NCI-H82 treated with DMSO at 0.1 percent for 48 hours (cell line): Measurements from ENCODE around the gene VARS2.
"Not testable (repeated sequence)": the region's sequence is repeated elsewhere in the genome, so short reads cannot be mapped to it uniquely, and the experiment has no call there.

ENCODE experiments used
- DNase-seq: peaks from one replicate; lab custom pipeline; 2025; ENCODE audit not compliant: unreplicated experiment; lab: John Stamatoyannopoulos, UW

VARS2 gene

GRCh38 chr6:30927080-30927479 is 13.0 kb downstream of the VARS2 start:
- not testable (repeated sequence) for DNase-seq

GRCh38 chr6:30928677-30929076 is 14.6 kb downstream of the VARS2 start:
- DNase-seq: no peak

- DNase-seq: no peak
Measured at GRCh38 chr6:30930506-30930905, 16.5 kb downstream of the VARS2 start.

GRCh38 chr6:30931272-30931671 is 17.2 kb downstream of the VARS2 start:
- no peak for DNase-seq

DNA sequence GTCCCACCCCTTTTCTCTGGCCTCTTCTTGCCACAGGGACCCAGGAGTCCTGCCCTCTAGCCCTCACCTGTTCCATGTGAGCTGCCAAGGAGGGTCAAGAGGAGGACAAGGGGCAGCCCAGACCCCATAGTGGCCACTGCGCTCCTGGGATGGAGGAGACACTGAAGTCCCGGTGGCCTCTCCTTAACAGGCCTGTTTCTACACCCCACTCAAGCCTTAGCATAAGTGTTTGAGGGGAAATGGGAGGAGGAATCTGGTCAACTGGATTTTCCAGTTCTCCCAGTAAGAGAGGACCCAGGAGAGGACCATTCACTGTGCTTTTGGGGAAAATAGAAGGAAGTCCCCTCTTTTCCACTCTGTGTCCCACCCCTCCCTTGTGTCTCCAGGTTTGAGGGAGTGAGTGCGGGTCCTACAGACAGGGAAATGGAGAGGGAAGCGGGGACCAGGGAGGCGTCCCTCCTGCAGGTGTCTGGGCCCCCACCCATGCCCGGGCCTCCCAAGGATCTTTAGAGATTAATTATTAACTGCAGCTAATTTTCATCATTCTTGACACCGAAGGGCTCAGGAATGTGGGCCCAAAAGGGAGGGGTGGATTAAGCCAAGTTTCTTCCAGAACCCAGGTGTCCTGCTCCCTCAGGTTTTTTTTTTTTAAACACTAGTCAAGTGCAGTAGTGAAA is 18.1 kb downstream of the VARS2 start, which contains the start of gene SFTA2:
Gene SFTA2 (minus strand): TSS at position 202 of the 677 bp plus-strand sequence. CDS start 74 bp downstream, at position 128.
- DNase-seq: no peak

- no peak for DNase-seq
Measured at GRCh38 chr6:30932665-30933365, 18.8 kb downstream of the VARS2 start.

DNA sequence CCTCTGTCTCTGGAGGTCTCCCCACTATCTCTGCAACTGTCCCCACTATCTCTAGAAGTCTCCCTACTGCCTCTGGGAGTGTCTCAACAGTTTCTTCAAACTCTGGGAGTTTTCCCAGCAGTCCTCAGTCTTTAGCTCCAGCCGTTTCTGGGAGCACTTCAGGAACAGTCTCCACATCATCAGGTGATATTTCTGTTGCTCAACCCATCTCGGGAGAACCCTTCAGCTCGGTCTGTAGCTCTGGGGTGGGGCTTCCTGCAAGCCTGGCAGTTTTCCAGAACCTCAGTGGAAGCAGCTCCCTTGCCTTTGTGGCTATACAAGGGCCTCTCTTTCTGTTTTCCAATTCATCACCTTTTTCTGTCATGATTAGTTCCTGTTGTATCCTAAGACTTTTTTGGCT is 21.0 kb downstream of the VARS2 start:
- DNase-seq: no peak

GRCh38 chr6:30937265-30937664 is 23.2 kb downstream of the VARS2 start:
- no peak for DNase-seq

GRCh38 chr6:30938730-30939129 is 24.7 kb downstream of the VARS2 start:
- DNase-seq: no peak

DNA sequence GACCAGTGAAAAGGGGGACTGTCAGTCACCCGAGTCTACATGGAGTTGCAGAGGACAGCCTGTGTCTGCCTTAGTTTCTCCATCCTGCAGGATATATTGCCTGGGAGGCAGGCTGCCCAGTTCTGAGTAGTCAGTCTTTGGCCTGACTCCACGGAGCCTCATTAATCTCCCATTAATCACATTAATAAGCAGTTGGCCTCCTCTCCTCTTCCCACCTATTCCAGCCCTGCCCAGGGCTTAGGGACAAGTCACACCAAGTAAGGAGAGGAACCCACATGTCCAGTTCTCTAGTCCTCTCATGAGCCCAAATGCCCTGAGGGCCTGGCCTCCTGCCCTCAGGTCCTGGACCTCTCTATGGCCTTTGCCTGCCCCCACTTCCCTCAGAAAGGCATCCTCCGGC is 25.4 kb downstream of the VARS2 start:
- DNase-seq: no peak

DNA sequence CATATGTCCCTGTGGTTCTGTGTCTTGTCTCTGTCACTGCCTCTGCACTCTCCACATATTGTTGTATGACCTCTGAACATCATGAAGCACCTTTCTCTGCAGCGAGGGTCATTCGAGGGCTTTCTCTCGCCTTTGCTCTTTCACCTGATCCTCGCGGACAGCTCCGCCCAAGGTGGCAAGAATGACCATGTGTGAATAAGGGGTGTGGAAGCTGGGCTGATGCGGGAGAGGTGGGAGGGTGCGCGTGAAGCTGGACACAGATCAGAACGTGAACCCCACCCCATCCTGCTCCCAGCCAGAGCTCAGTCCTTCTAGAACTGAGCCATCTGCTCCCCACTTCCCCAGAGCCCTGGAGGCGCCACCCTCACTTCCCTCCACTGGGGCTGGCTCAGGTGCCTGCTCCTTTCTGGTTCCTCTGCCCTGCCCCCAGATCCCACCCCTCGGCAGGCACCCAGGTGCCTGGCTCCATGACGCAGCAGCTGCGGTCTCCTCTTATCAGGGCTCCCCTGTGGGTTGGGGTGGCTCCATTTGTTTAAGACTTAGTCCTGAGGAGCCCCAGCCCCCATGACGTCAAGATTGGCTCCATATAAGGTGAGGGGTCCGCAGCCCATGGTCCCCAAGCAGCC is 26.4 kb downstream of the VARS2 start, which contains the start of gene MUCL3:
Gene MUCL3 (plus strand): TSS at position 613 of the 626 bp plus-strand sequence. CDS start 27 bp downstream, outside the sequence.
- DNase-seq: no peak

DNA sequence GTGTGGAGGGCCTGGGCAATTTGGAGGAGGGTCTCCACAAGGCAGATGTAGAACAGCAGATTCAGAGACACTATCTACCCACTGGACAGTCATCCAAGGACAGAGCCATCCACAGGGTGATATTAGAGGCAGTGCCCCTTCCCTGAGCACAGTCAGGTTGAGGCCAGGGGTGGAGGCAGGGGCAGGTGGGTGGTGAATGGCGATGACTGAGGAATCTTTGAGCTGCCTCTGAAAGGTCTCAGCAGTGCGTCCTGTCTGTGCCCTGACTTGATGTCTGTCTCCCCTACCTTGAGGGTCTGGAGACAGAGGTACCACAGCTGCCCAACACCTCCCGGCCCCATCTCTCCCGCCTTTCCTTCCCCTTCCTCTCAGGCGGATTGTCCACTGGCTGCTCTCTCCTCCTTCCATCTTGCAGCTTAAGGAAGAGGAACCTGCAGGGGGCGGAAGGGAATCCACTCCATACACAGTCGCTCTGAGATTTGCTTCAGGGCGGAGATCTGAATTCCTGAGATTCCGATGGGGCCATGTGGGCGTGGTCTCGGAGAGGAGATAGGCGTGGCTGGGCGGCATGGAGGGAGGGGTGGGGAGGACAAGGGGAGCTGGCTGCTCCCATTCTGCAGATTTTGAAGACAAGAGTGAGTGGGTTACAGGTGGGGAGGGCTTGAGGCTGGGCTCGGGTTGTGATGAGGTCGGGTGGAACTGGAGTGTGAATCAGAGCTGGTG is 28.5 kb downstream of the VARS2 start:
- peak; percentile 34 for DNase-seq

GRCh38 chr6:30944051-30944450 is 30.0 kb downstream of the VARS2 start:
- DNase-seq: no peak

DNA sequence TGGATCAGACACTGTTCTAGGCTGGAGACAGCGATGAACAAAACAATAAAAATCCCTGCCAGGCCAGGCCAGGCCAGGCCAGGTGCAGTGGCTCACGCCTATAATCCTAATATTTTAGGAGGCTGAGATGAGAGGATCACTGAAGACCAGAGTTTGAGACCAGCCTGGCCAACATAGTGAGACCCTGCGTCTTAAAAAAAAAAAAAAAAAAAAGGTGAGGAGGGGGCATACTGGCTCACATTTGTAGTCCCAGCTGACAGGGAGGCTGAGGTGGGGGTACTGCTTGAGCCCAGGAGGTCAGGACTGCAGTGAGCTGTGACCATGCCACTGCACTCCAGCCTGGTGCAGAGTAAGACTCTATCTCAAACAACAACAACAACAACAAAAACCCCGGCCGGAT is 31.2 kb downstream of the VARS2 start:
- DNase-seq: no peak

DNA sequence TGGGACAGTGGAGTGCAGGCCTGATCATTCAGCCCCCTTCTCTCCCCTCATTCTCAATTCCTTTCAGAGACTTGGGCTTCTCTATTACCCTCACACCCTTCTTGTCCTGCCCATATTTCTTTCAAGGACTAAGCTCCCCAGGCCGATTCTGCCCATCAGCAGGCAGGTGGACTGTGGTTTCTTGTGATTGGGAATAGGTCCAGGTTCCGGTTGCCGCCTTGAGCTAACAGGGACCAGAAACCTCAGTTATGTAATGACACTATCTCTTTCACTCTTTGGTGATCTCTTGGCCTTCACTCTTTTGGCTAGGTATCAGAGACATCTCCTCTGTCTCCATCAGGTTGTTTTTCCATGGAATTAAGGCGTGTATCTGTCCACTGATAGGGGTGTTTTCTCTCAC is 33.2 kb downstream of the VARS2 start:
- DNase-seq: no peak

GRCh38 chr6:30948811-30949210 is 34.8 kb downstream of the VARS2 start:
- DNase-seq: no peak

GRCh38 chr6:30951907-30952469 is 38.0 kb downstream of the VARS2 start:
- no peak for DNase-seq

DNA sequence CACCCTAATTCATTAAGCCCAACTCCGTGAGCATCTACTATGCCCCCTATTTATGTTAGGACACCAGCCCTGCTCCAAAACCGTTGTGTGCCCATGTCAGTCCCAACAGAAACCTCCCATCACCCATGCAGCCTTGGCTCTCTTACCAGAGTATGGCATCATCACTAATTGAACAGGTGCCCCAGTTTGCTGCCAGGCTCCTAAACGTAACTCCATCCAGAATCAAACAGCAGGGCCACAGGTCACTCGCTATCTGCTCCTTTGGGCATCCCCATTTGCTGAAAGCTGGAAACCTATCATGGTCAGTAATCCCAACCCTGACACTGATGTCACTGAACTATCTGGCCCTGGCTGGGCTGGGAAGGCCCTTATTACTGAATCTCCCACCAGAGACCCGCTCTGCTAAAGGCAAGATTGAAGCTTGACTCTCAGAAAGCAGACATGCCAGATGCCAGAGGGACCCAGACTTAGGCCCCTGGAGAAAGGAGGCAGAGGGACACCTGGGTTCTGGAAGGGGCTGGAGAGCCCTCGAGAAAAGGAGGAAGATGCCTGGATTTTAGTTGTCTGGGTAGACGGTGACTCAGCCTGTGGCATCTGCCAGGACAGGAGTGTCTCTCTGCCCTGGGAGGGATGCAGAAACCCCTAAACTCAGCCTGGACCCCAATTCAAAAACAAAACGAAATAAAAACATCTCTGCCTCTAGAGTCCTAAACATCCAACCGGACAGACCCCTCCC is 40.8 kb downstream of the VARS2 start:
- DNase-seq: no peak

DNA sequence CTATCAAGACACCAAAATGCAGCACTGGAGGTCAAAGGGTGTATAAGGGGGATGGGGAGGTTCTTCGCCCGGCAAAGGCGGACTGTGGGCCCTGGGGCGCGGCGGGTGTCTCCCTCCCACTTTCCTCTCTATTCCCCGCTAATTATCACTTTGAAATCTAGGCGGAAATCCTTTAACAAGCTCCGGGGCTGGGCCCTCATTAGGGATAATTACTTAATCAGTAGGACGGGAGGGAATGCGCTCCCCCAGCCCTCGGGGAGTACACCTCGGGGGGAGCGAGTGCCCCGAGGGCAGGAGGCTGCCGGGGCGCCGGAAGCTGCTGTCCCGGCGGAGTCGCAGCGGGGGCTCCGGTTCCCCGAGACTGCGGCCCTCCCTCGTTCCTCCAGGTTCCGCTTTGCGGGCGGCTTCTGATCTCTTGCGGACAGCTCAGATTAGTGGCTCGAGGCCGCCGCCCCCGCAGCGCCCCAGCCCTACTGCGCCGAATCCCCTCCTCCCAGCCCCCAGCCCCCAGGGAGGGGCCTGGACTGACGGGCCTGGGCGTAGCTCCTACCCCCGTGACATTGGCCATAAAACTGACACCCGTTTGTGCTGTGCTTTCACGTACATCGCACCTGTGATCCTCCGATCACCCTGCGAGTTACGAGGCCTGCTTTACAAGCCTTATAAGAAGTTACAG is 41.5 kb downstream of the VARS2 start:
- DNase-seq: peak; percentile 14

DNA sequence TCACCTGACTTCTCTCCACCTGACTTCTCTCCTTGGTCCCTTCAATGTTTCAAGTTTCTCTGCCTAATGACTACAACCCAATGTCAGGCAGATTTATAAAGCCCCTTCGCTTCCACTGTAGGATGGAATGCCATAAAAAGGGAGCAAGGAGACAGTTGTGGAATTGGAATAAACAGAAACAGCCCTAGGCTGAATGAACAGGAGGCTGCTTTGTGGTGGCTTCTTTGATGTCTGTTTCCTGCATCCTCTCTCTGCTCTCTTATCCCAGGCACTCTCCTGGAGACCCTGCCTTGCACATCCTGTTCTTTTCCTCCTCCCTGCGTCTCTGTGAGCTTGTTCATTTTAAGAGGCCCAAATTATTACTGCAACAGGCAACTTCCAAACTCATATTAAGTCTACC is 43.7 kb downstream of the VARS2 start:
- DNase-seq: no peak
